Effector memory CD4-positive, alpha-beta T cell (primary cell): ENCODE data around the gene CKMT2.

ENCODE experiments used
- DNase-seq, 3 donors: peaks; one replicate each; pipeline ENCODE4 v3.0.0-alpha.2; 2020
- H3K27ac ChIP-seq: 2 replicates; pipeline ENCODE4 v1.7.0; 2013; ENCODE audit warnings: mild to moderate bottlenecking, low read length, moderate library complexity; ENCODE audit not compliant: insufficient read depth, poor library complexity, severe bottlenecking
- H3K27me3 ChIP-seq: replicated peaks from 2 replicates; pipeline ENCODE4 v1.7.0; 2013; ENCODE audit warnings: mild to moderate bottlenecking, low read length; ENCODE audit not compliant: insufficient read depth, control insufficient read depth, poor library complexity, severe bottlenecking
- H3K36me3 ChIP-seq: 2 replicates; pipeline ENCODE4 v1.7.0; 2013; ENCODE audit warnings: mild to moderate bottlenecking, low read length, moderate library complexity; ENCODE audit not compliant: control insufficient read depth, insufficient read depth
- H3K4me1 ChIP-seq: 2 replicates; pipeline ENCODE4 v1.7.0; 2013; ENCODE audit warnings: low read length, mild to moderate bottlenecking; ENCODE audit not compliant: control insufficient read depth, insufficient read depth, poor library complexity, severe bottlenecking
- H3K4me3 ChIP-seq: 2 replicates; pipeline ENCODE4 v1.7.0; 2013; ENCODE audit warnings: low read length, low read depth, mild to moderate bottlenecking; ENCODE audit not compliant: insufficient read depth, poor library complexity, severe bottlenecking
- H3K9me3 ChIP-seq: 2 replicates; pipeline ENCODE4 v1.7.0; 2013; ENCODE audit warnings: mild to moderate bottlenecking, low read length, moderate library complexity; ENCODE audit not compliant: control insufficient read depth

The CKMT2 gene

DNA sequence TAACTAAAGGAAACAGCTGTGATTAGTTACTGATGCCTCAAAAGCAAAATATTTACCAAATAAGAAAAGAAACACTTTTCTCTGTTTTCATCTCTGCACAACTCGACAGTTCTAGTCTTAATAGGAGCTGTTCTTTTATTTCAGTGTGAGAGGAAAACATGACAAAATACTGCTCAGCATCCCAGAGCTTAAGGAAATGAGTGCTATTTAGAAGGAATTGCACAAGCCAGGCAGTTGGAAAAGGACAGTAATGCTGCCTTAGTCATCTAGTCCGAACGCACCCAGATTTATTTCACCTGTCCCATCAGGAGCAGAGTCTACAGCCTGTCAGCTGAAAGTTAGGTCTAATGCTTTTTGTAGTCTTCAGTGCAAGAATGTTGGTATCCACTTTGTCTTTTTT, 80.6 kb downstream of the CKMT2 start:
- Histone ChIP-seq H3K36me3 (peaks cover 46% of the 10 kb centered on the region), H3K27ac (no peak overlapping the region), H3K27me3 (no peaks in the 10 kb centered on the region), H3K4me3 (no peak overlapping the region), H3K9me3 (no peaks in the 10 kb centered on the region), H3K4me1 (no peaks in the 10 kb centered on the region)
- DNase-seq, result no peak

- H3K27ac ChIP-seq, result no peak overlapping the region
- H3K4me1 ChIP-seq, result no peaks in the 10 kb centered on the region
- H3K36me3 ChIP-seq, result peaks cover 38% of the 10 kb centered on the region
- H3K9me3 ChIP-seq, result no peaks in the 10 kb centered on the region
- no peaks in the 10 kb centered on the region for H3K27me3 ChIP-seq
- H3K4me3 ChIP-seq, result no peak overlapping the region
- no peak for DNase-seq
Measured at GRCh38 chr5:81314581-81314980, 81.5 kb downstream of the CKMT2 start.

GRCh38 chr5:81315336-81315735, 82.2 kb downstream of the CKMT2 start:
- no peak for DNase-seq
- Histone ChIP-seq H3K27me3 (no peaks in the 10 kb centered on the region), H3K9me3 (no peaks in the 10 kb centered on the region), H3K36me3 (peaks cover 37% of the 10 kb centered on the region), H3K27ac (no peak overlapping the region), H3K4me3 (no peak overlapping the region), H3K4me1 (no peaks in the 10 kb centered on the region)

DNA sequence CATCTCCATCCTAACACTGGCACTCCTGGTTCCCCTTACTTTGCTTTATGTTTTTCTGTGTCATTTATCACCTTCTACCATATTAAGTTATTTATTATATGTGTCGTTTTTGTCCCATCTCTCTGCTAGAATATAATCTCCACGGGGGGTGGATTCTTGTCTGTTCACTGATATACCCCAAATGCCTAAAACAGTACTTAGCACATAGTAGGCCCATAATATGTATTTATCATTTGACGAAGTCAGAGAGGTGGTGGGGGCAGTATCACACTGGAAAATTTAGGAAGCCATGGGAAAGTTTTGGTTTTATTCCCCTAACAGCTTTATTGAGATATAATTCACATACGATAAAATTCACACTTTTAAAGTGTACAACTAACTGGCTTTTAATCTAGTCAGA, 82.7 kb downstream of the CKMT2 start:
- no peaks in the 10 kb centered on the region for H3K27me3 ChIP-seq
- no peaks in the 10 kb centered on the region for H3K9me3 ChIP-seq
- no peaks in the 10 kb centered on the region for H3K4me1 ChIP-seq
- DNase-seq, result no peak
- H3K4me3 ChIP-seq, result no peak overlapping the region
- no peak overlapping the region for H3K27ac ChIP-seq
- H3K36me3 ChIP-seq, result peaks cover 32% of the 10 kb centered on the region
